ENCODE results near the gene MKI67.

Gene MKI67

DNA sequence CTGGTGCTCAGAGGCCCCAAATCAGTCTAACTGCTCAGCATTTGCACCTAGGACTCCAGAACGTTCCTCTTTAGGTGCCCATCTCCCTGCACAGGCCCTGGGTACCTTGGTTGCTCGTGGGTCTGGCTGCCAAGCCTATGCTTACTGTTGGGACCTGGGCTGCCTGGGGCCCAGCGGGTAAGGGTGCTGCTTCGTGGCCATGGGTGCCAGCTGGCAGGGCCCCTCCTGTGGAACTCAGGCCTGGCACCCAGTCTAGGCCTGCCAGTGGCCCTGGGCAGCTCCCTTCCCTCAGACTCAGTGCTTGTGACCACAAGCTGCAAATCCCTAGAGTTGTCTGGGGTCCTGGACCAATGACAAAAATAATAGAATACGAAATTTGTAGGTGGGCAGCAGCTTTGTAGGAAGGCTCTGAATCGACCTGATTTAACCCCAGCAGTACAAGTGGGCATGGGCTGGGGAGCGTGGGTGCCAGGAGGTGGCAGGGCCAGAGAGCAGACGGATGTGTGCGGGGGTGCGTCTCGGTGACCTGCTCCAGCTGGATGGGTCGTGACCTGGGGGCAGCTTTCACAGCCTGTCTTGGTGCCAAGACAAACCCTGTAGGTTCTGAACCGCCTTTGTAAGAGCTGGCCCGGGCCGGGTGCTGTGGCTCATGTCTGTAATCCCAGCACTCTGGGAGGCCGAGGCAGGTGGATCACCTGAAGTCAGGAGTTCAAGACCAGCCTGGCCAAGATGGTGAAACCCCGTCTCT is 69.7 kb downstream of the MKI67 start:
- in situ Hi-C loops (cut with MboI; ENCODE audit: low sequenced_read_pairs), result no loop called here

DNA sequence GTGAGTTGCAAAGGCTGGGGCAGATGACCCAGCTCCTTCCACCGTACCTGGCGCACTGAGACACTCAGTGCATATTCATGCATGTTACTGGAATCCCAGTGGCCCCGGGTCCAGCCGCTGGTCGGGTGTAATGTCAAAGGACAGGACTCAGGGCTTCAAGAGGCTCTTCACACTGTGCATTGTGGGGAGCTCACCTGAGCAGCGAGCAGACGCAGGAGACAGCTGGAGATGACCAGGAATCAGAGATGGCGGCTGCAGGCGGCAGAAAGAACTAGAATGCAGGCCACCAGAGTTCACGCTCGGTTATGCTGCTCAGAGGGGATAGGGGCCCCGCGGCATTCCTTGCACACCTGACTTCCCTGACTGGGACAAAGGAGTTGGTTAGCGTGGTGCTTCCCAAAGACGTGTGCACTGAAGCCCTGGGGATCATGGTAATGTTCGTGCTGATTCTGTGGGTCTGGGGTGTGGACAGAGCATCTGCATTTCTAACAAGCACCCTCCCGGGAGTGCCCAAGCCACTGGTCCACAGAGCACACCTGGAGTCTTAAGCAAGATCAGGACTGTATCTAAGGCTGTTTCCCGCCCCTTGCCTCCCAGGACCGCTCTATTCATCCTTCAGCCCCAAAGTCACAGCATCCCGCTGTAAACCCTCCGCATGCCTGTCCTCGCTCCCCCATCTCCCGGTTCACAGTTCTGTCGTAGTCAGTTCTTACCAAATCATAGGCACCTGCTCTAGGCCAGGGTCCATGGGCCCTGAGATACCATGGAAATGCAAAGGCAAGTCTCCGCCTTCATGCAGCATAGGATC is 71.0 kb downstream of the MKI67 start:
- in situ Hi-C loops (cut with MboI; ENCODE audit: low sequenced_read_pairs), result no loop called here

GRCh38 chr10:128054163-128054970 is 71.9 kb downstream of the MKI67 start:
- in situ Hi-C loops (cut with MboI; ENCODE audit: low sequenced_read_pairs), result no loop called here

DNA sequence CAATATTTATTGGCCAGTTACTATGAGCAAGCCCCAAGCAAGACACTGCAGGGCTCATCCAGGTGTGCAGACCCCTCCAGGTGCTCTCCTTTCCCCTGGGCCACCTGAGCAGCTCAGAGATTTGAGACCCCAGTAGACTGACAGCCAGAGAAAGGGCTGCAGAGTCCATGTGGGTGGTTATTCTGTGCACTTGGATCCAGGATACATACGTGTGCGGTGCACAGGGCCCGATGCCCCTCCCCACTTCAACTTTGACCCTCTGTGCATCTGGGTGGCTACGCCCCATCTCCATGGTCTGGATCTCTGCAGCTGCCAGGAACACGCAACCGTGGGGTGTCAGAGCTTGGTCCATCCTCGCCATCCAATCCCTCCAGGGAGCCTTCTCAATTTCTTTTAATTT is 72.9 kb downstream of the MKI67 start:
- in situ Hi-C loops (cut with MboI; ENCODE audit: low sequenced_read_pairs), result no loop called here

DNA sequence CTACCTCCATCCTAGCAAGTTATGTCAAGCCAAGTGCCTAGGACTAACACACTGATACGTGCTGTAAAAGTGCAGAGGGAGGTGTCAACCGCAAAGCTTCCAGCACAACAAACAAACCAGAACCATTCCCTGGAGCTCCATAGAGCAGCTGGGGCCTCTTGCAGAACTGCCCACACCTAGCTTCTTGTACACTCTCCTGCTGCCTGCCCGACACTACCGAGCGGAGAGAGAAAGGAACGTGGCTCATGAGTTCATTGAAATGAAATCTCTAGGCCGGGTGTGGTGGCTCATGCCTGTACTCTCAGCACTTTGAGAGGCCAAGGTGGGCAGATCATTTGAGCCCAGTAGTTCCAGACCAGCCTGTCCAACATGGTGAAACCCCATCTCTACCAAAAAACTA is 73.5 kb downstream of the MKI67 start:
- in situ Hi-C loops (cut with MboI; ENCODE audit: low sequenced_read_pairs), result no loop called here

DNA sequence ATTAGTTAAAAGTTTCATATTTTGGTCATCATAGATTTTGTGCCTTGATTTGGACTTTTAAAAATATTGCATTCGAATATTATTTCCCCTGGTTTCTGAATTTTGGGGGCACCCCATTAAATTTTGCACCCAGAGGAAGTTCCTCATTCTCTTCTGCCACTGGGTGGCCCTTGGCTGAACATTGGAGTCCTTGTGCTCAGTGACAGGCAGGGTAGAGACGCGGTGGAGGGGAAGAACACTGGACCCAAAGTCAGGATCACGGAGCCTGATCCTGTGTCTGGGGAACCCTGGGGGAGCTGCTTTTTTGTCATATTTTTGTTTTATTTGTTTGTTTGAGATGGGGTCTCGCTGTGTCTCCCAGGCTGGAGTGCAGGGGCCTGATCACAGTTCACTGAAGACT is 74.7 kb downstream of the MKI67 start:
- in situ Hi-C loops (cut with MboI; ENCODE audit: low sequenced_read_pairs), result no loop called here

DNA sequence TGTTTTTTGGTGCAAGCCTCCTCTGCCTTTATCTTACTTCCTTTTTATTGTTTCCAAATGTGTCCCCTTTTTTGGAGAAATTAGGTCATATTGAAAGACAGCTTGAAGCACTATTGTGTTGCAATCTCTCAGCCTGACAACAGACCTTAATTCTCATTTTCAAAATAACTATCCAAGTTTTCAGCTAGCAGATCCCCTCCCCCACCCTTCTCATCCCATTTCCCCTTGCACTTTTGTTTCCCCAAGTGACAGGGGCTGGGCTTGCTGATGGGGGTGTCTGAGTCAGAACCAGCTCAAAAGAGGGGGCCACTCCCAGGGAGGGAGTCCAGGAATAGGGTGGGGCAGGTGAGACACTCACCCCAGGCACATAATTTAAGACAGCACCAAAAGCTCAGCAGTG is 75.3 kb downstream of the MKI67 start:
- in situ Hi-C loops (cut with MboI; ENCODE audit: low sequenced_read_pairs), result no loop called here

DNA sequence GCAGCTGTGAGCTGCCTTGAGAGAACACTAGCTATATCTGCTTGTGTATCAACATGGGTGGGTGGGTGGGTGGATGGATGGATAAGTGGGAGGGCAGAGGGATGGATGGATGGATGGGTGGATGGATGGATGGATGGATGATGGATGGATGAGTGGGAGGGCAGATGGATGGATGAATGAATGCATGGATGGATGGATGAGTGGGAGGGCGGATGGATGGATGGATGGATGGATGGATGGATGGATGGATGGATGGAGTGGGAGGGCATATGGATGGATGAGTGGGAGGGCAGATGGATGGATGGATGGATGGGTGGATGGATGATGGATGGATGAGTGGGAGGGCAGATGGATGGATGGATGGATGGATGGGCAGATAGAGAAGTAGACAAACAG is 76.1 kb downstream of the MKI67 start:
- in situ Hi-C loops (cut with MboI; ENCODE audit: low sequenced_read_pairs), result no loop called here

GRCh38 chr10:128049226-128050120 is 76.8 kb downstream of the MKI67 start:
- in situ Hi-C loops (cut with MboI; ENCODE audit: low sequenced_read_pairs), result no loop called here

DNA sequence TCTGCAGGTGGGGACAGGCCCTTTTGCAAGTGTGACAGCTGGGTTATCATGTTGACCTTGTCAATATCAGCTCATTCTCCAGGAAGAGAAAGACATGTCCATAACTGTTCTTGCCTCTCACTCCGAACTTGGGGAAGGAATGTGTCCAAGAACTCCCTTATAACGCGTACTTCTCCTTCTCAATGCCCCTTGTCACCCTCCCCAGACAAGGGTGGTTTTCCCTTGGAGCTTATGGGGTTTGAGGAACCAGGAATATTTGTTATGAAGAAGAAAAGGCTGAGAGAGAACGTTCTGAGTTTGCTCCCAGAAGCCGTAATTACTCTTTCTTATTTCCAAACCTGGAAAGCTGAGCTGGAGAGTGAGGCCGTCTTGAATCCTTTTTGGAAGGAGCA is 77.4 kb downstream of the MKI67 start:
- in situ Hi-C loops (cut with MboI; ENCODE audit: low sequenced_read_pairs), result no loop called here

DNA sequence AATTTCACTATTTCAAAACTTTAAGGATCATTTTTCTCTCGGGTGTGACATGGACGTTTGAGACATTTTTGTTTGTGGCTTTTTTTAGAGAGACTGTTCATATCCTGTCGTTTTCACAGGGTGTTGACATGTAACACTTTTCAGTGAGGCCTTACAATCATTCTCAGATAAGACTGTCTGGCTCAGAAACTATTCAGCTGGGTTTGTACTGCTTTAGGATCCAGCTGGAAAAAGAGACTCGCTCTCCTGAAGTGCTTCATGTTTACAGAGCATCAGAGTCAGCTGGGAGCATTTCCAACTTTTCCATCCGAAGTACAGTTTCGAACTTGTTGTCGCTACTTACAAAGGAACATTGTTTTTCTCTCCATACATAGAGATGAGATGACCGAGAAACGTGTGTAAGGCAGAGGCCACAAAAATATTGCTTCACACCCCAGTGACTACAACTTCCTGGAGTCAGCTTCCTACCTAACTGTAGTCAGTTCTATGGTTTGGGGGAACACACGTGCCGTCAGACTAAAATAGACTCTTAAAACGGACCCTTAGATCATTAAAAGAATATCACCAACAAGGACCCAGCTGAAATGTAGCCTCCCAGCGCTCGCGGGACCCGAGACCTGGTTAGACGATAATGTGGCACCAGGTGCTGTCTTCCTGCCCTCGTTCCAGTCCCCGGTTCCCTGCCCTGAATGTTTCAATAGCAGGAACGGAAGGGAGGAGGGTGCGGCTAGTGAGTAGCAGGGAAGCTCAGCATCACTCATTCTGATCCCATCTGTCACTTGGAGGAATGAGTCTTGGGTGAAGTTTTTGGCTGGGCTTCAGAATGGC is 78.0 kb downstream of the MKI67 start:
- in situ Hi-C loops (cut with MboI; ENCODE audit: low sequenced_read_pairs), result no loop called here

- in situ Hi-C loops (cut with MboI; ENCODE audit: low sequenced_read_pairs), result no loop called here
Measured at GRCh38 chr10:128047351-128047750, 78.9 kb downstream of the MKI67 start.

GRCh38 chr10:128046953-128047290 is 79.3 kb downstream of the MKI67 start:
- in situ Hi-C loops (cut with MboI; ENCODE audit: low sequenced_read_pairs), result no loop called here
